ENCODE data around the gene SERPINB7.

- no peak for TF ChIP-seq CTCF (IDR thresholded peaks at IDR 0.05 in 8 of 11, conservative IDR thresholded peaks at IDR 0.05 in 3 of 11)
- TF ChIP-seq POLR2AphosphoS5 (IDR thresholded peaks at IDR 0.05) = no peak
These were observed 11.2 kb upstream of the SERPINB7 start for GRCh38 chr18:63763831-63764600.

Data from spleen (tissue), 7 donors.